Keratinocyte (primary cell): ENCODE data around the gene CASP8. TPM values are rescaled to one million over a fixed set of nuclear protein-coding genes. Genes with fewer than 3 reads are reported as not detected.

Experiments used
- DNase-seq: peaks from one replicate; pipeline ENCODE4 v3.0.0-alpha.2; 2011; ENCODE audit warnings: low read depth, missing footprints, low spot score
- FAIRE-seq: peaks from 2 replicates; lab custom pipeline; 2011; peaks lifted over from hg19 to GRCh38; lab: Jason Lieb, UNC
- H2AFZ ChIP-seq: 2 replicates; pipeline ENCODE4 v1.6.0; 2012; ENCODE audit warnings: low read length, control low read depth, inconsistent platforms; ENCODE audit not compliant: control insufficient read depth
- H3K27ac ChIP-seq: 2 replicates; pipeline ENCODE4 v1.5.1; 2011; ENCODE audit warnings: low read length; ENCODE audit not compliant: control insufficient read depth, insufficient read depth
- H3K27me3 ChIP-seq: 3 replicates; pipeline ENCODE4 v1.6.0; 2011; ENCODE audit warnings: low read length; ENCODE audit not compliant: control insufficient read depth, insufficient read depth; ENCODE audit errors: extremely low read depth
- H3K36me3 ChIP-seq, 2 experiments: 2 replicates in 1 of 2; 3 replicates in 1 of 2; pipeline ENCODE4 v1.5.1; 2011; ENCODE audit warnings: low read length in 2 of 2, mild to moderate bottlenecking in 1 of 2; ENCODE audit not compliant: control insufficient read depth in 2 of 2, insufficient read depth in 2 of 2; ENCODE audit errors: extremely low read depth in 1 of 2
- H3K4me1 ChIP-seq: 3 replicates; pipeline ENCODE4 v1.5.1; 2011; ENCODE audit warnings: low read length; ENCODE audit not compliant: control insufficient read depth, insufficient read depth; ENCODE audit errors: extremely low read depth
- H3K4me2 ChIP-seq: 3 replicates; pipeline ENCODE4 v1.6.0; 2011; ENCODE audit warnings: low read depth, low read length; ENCODE audit not compliant: control insufficient read depth, insufficient read depth; ENCODE audit errors: extremely low read depth
- H3K4me3 ChIP-seq, 3 experiments: fragments of 200-600 bp in 1 of 3; sonication (generic) in 1 of 3; 2 replicates in 2 of 3; 3 replicates in 1 of 3; pipeline ENCODE4 v1.5.1; 2011 to 2016; ENCODE audit warnings: low read length in 3 of 3, mild to moderate bottlenecking in 3 of 3, control low read depth in 2 of 3, inconsistent platforms in 1 of 3, low read depth in 1 of 3, mixed read lengths in 1 of 3, mixed run types in 1 of 3, moderate library complexity in 1 of 3; ENCODE audit not compliant: control insufficient read depth in 2 of 3, insufficient read depth in 2 of 3; ENCODE audit errors: extremely low read depth in 1 of 3
- H3K79me2 ChIP-seq: 2 replicates; pipeline ENCODE4 v1.6.0; 2012; ENCODE audit warnings: low read length; ENCODE audit not compliant: control insufficient read depth, insufficient read depth
- H3K9ac ChIP-seq: 3 replicates; pipeline ENCODE4 v1.6.0; 2011; ENCODE audit warnings: low read length; ENCODE audit not compliant: control insufficient read depth, insufficient read depth; ENCODE audit errors: extremely low read depth
- H3K9me1 ChIP-seq: 3 replicates; pipeline ENCODE4 v1.6.0; 2011; ENCODE audit warnings: low read length; ENCODE audit not compliant: control insufficient read depth, insufficient read depth; ENCODE audit errors: extremely low read depth
- H3K9me3 ChIP-seq: 2 replicates; pipeline ENCODE4 v1.5.1; 2012; ENCODE audit warnings: low read depth, low read length; ENCODE audit not compliant: control insufficient read depth
- H4K20me1 ChIP-seq: 3 replicates; pipeline ENCODE4 v1.6.0; 2011; ENCODE audit warnings: low read length; ENCODE audit not compliant: control insufficient read depth, insufficient read depth; ENCODE audit errors: extremely low read depth
- EZH2 ChIP-seq: IDR thresholded peaks from one replicate; pipeline ENCODE4 v1.6.1; 2012; ENCODE audit warnings: inconsistent platforms, mild to moderate bottlenecking, low read length, moderate library complexity
- dilution Hi-C: fragments of 300-500 bp; cut with MboI; formaldehyde crosslinking; loops from one replicate; pipeline ENCODE4 v1.7.0; 2020; ENCODE audit warnings: low sequenced_read_pairs; ENCODE audit not compliant: extremely low pct_ligation_motif_present
- polyA plus RNA-seq, 5 experiments: library from polyadenylated mRNA; depleted of rRNA in 3 of 5; stranded (reverse) in 3 of 5; stranded (forward) in 1 of 5; unstranded in 1 of 5; fragments of >200 nt; gene quantifications; 1 replicate in 1 of 5; 2 replicates in 3 of 5; 3 replicates in 1 of 5; pipeline versions ENCODE4 v1.2.1 to v1.2.3, GENCODE V29; 2011 to 2012; ENCODE audit warnings: missing spikeins in 2 of 5, low read depth in 1 of 5, low replicate concordance in 1 of 5
- TF ChIP-seq, protein P1 (sequence below), 3 experiments: IDR thresholded peaks in 1 of 3; conservative IDR thresholded peaks in 1 of 3; optimal IDR thresholded peaks in 1 of 3; 2 replicates in 2 of 3; 3 replicates in 1 of 3; pipeline versions ENCODE3 to v1.5.1; 2011; ENCODE audit warnings: low read length in 3 of 3, mild to moderate bottlenecking in 3 of 3, moderate library complexity in 2 of 3, control low read depth in 1 of 3, inconsistent platforms in 1 of 3; ENCODE audit not compliant: insufficient read depth in 2 of 3; ENCODE audit errors: extremely low read depth in 1 of 3

The CASP8 gene
- polyA plus RNA-seq, 1 donor (not counting 4 experiments of a cell fraction or from before 2014, with no cell fraction given), result 27.0 TPM

DNA sequence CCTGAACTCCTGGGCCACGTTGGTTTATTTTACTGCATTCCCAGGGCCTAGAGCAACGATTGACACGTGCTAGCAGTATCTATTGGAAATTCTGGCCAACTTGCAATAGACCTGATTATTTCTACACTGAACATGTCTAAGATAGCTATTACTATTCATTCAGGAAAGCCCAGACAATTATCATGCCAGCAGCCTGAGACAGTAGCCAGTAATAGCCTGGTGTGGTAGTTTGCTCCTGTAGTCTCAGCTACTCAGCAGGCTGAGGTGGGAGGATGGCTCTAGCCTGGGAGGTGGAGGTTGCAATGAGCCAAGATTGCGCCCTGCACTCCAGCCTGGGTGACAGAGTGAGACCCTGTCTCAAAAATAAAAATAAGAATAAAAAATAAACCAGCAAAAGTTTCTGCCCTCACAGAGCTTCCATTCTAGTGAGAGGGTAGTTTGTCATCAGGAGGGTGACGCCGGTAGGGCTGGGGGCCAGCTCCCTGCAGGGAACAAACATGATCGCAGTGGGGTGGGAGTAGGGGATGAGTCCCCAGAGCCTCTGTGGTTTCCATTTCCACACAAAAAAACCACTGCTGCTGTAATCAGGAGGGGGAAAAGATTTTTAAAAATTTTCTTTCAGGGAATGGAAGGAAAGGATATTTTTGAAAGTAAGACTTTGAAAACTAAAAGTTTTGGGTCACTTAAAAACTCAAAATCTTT lies 4.3 kb downstream of the CASP8 start:
- TF ChIP-seq, protein P1, sequence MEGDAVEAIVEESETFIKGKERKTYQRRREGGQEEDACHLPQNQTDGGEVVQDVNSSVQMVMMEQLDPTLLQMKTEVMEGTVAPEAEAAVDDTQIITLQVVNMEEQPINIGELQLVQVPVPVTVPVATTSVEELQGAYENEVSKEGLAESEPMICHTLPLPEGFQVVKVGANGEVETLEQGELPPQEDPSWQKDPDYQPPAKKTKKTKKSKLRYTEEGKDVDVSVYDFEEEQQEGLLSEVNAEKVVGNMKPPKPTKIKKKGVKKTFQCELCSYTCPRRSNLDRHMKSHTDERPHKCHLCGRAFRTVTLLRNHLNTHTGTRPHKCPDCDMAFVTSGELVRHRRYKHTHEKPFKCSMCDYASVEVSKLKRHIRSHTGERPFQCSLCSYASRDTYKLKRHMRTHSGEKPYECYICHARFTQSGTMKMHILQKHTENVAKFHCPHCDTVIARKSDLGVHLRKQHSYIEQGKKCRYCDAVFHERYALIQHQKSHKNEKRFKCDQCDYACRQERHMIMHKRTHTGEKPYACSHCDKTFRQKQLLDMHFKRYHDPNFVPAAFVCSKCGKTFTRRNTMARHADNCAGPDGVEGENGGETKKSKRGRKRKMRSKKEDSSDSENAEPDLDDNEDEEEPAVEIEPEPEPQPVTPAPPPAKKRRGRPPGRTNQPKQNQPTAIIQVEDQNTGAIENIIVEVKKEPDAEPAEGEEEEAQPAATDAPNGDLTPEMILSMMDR (optimal IDR thresholded peaks at IDR 0.05 in 1 of 3, IDR thresholded peaks at IDR 0.05 in 1 of 3, conservative IDR thresholded peaks at IDR 0.05 in 1 of 3; ENCODE audit: extremely low read depth in 1 of 3, insufficient read depth in 2 of 3, low read length in 3 of 3), result no peak
- TF ChIP-seq EZH2, result no peak
- no peak for DNase-seq
- H3K79me2 ChIP-seq, result peaks cover 23% of the 10 kb centered on the region
- H2AFZ ChIP-seq, result no peak overlapping the region
- no peaks in the 10 kb centered on the region for H3K9me1 ChIP-seq
- H3K9me3 ChIP-seq, result no peaks in the 10 kb centered on the region
- H3K4me3 ChIP-seq, result no peak overlapping the region
- no peak overlapping the region for H3K9ac ChIP-seq
- H3K4me1 ChIP-seq, result peaks cover 10% of the 10 kb centered on the region
- no peak overlapping the region for H3K4me2 ChIP-seq
- H3K27me3 ChIP-seq, result no peaks in the 10 kb centered on the region
- FAIRE-seq, result no peak
- no peak overlapping the region for H3K27ac ChIP-seq
- dilution Hi-C loops, result no loop called here
- H4K20me1 ChIP-seq, result no peaks in the 10 kb centered on the region
- peaks cover 7 to 20% of the 10 kb centered on the region in 2 experiments for H3K36me3 ChIP-seq

DNA sequence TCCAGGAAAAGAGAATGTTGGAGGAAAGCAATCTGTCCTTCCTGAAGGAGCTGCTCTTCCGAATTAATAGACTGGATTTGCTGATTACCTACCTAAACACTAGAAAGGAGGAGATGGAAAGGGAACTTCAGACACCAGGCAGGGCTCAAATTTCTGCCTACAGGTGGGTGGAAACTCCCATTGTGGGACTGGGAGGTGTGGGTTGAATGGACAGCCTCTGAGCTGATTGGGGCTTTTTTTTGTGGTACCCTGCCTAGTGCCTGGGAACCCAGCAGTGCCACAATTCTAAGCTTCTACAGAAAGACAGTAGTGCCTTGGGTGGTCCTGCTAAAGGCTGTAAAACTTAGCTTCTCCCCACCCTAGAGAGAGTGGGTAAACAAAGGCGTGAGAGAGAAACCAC lies 6.3 kb downstream of the CASP8 start:
- dilution Hi-C loops, result no loop called here
- Histone ChIP-seq H3K4me2 (no peak overlapping the region), H4K20me1 (no peaks in the 10 kb centered on the region), H3K9me1 (no peaks in the 10 kb centered on the region), H3K27me3 (no peaks in the 10 kb centered on the region), H3K36me3 (peaks cover 7 to 20% of the 10 kb centered on the region in 2 experiments), H3K79me2 (peaks cover 11% of the 10 kb centered on the region), H3K4me3 (no peak overlapping the region), H3K9ac (no peak overlapping the region), H2AFZ (no peak overlapping the region), H3K9me3 (no peaks in the 10 kb centered on the region), H3K4me1 (no peaks in the 10 kb centered on the region), H3K27ac (no peak overlapping the region)
- no peak for DNase-seq
- TF ChIP-seq EZH2, result no peak
- TF ChIP-seq, protein P1 (optimal IDR thresholded peaks at IDR 0.05 in 1 of 3, IDR thresholded peaks at IDR 0.05 in 1 of 3, conservative IDR thresholded peaks at IDR 0.05 in 1 of 3; ENCODE audit: extremely low read depth in 1 of 3, insufficient read depth in 2 of 3, low read length in 3 of 3), result no peak
- FAIRE-seq, result no peak
